HG02970 (cell line): Measurements from ENCODE around the gene PLA2G4B.

ENCODE experiments used
- ATAC-seq: cut with Tn5 transposase; IDR thresholded peaks from one replicate; pipeline ENCODE4 v1.9.1; 2021; ENCODE audit warnings: mild to moderate bottlenecking, moderate library complexity, moderate number of reproducible peaks; ENCODE audit not compliant: unreplicated experiment, low FRiP score

The PLA2G4B gene

DNA sequence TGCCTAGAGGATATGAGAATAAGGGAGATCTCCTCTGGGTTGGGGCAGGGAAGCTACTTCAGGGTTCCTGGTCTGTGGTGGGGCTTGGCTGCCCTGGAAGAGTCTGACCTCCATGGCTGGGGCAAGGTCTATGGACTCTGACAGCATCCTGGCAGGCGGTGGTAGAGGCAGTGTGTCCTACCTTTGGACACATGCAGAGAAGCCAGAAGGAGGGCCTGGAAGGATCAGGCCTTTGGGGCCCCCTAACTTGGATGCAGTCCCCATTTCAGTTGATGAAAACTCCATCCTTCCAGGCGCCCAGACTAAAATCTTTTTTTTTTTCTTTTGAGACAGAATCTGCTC is 44.8 kb downstream of the PLA2G4B start:
- ATAC-seq = no peak

DNA sequence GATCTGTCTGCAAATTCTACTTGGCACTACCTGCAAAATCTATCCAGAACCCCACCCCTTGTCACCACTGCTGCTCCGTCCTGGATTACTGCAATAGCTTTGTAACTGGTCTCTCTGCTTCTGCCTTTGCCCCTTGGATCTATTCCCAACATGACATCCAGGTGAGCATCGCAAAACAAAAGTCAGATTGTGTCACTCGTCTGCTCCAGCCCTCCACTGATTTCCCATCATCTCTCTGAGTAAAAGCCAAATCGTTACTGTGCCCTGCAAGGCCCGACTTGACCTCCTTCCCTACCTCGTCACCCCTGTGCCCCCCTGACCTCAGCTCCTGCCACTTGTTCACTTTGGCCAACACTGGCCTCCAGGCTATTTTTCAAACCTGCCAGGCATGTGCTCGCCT is 45.8 kb downstream of the PLA2G4B start:
- no peak for ATAC-seq

- no peak for ATAC-seq
Measured at GRCh38 chr15:41885321-41885720, 46.7 kb downstream of the PLA2G4B start.

DNA sequence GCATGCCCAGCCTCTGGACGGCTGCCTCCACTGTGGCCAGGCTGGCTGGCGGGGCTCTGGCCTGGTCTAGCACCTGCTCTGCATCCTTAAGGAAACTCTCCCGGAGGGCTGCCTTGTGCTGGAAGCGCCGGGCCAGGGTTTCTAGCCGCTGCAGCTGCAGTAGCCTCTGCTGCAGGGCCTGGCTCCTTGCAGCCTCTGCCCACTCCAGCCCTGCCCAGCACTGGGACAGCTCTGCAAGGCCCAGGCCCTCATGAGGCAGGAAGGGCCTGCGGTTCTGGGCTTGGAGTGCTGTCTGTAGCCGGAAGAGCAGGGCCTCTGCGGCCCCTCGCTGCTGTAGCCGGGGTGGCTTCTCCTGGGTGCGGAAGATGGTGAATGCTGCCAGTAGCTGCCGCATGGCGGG is 47.2 kb downstream of the PLA2G4B start:
- ATAC-seq = no peak

GRCh38 chr15:41886741-41887140 is 48.1 kb downstream of the PLA2G4B start:
- no peak for ATAC-seq

DNA sequence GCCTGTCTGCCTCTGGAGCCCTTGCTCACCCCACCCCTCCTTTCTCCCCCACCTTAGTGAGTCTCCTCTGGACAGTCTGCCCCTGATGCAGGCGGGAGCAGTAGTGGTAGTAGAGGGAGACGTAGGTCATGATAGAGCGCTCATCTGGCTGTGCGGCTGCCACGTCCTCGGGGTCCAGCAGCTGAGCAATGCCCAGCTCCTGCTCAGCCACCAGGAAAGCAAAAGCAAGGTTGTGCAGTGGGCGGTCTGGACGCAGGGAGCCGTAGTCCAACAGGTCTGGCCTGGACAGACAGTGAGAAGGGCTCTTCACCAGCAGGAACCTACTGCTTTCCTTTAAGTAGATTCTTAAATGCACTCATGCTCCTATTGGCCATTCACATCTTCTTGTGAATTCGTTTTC is 48.5 kb downstream of the PLA2G4B start:
- ATAC-seq = no peak

GRCh38 chr15:41887893-41888292 is 49.2 kb downstream of the PLA2G4B start:
- no peak for ATAC-seq

GRCh38 chr15:41888662-41889253 is 50.1 kb downstream of the PLA2G4B start:
- no peak for ATAC-seq

GRCh38 chr15:41890050-41890690 is 51.5 kb downstream of the PLA2G4B start:
- ATAC-seq = no peak

GRCh38 chr15:41891226-41891625 is 52.6 kb downstream of the PLA2G4B start:
- ATAC-seq = no peak

- no peak for ATAC-seq
Measured at GRCh38 chr15:41891946-41892345, 53.3 kb downstream of the PLA2G4B start.

DNA sequence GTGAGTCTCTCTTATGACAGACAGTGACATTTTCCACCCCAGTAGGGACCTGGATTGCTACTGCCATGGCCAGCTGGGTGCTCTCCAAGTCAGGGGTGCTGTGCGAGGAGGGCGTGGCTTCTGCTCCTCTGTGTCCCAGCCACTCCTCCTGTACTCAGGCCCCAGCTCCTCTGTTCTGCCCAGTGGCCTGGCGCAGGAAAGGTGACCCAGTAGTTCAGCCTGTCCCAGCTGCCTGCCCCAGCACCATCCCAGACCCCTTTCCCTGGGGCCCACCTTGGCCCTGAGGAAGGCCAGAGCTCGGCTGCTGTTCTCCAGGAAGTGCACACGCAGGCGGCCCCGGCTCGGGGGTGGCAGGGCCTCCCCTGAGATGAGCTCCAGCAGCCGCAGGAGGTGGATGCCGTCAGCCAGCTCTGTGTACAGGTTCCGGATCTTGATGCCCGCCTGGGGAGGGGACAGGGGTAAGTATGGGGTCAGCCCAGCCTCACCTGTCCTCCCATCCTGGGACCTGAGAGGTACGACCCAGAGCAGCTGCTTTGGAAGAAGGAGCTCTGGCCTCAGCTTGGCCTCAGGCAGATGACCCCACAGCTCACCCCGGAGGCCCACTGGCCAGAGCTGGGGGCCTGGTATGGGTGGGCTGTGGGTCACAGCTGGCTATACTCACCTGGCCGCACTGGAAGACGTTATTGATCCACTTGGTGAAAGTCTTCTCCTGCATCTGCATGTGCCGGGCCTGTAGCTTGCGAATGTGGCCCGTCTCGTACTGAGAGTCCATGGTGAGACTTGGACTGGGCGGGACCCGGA is 54.2 kb downstream of the PLA2G4B start:
- ATAC-seq = no peak

DNA sequence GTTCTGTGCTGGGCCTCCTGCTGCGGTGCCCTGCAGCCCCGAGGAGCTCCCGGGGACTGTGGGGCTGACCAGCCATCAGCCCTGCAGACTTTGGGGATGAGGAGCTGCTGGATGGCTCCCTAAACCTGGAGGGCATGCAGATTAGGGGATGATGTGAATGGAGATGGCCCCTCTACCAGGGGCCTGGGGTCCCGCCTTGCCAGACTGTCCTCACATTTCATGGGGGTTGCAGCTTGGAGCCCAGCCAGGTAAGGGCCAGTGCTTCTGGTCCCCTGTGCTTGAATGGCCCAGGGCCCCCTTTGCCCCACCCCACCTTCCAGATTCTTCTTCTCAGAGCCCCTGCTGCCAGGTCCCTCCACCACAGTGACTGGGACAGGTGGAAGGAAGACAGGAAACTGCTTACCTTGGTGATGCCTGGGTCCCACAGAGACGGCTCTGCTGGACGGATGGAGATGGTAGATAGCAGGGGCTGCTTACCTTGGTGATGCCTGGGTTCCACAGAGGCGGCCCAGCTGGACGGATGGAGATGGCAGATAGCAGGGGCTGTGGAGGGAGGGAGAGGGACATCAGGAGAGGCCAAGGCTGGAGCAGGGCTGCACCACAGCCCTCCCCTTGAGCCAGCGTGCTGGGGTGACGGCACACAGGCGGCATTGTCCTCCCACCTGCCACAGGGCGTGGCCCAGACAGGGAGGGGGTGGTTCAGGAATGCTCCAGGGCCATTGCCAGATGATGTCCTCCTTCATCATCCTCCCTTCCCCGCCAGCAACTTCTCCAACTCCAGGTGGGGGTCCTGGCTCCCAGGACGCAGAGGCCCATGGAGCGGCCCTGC is 55.0 kb downstream of the PLA2G4B start, which contains the start of gene SPTBN5:
TSS of gene SPTBN5 (minus strand) at position 632 of the 829 bp plus-strand sequence. CDS start at position 76, 556 bp downstream.
- no peak for ATAC-seq

- no peak for ATAC-seq
Measured at GRCh38 chr15:41894251-41894790, 55.7 kb downstream of the PLA2G4B start.

GRCh38 chr15:41894791-41895463 is 56.3 kb downstream of the PLA2G4B start:
- ATAC-seq = no peak

DNA sequence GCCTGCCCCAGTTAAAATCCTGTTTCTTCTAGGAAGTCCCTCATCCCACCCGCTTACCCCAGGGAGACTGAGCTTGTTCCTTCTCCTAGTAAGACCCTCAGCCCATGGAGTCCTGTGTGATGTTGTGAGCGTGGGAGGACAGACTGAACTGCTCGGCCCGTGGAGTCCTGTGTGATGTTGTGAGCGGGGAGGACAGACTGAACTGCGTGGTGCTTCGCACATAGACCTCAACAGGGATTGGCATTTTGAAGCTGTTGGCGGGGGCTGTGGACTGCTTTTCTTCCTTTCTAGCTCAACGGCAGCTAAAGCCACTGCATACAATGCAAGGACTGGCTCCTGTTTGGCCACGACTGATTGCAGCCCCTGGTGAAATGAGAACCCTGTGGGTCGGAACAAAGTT is 56.8 kb downstream of the PLA2G4B start:
- no peak for ATAC-seq

- no peak for ATAC-seq
Measured at GRCh38 chr15:41895957-41896356, 57.3 kb downstream of the PLA2G4B start.

DNA sequence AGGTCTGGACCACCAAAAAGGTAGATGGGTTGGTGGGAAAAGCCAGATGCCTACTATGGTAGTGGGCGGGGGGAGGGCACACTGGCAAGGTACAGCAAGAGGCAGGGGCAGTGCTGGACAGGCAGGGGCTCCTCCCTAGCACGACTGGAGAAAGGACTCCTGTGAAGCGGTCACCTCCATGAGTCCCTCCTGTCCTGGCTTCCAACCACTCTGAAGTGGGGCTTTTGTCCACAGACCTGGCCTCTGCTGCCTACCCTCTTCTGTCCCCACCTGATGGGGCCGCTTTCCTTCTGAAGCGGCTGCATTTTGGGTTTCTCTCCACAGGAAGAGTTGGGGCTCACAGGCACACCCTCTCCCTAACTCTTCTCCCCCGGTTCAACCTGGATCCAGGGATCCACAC is 57.9 kb downstream of the PLA2G4B start:
- ATAC-seq = no peak

DNA sequence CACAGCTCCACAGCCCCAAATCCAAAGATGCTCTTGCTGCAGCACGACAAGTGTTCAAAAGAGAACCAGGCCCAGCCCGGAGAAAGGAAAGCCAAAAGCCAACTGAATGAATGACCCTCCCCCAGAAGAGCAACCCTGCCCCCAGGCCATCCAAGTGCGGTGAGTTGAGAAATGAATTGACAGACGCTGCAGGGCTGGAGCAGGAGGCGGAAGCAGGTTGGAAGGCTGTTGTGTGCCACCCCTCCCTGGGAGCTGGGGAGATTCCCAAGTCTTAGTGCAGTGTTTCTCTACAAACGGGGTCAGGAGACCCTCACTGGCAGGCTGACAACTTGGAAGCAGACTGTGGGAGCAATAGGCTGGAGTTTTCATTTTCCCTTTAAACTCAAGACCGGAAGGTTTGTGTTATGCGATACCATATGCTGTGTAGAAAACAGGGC is 58.7 kb downstream of the PLA2G4B start:
- no peak for ATAC-seq
